Measurements from ENCODE around the gene SLC25A36. TPM values are rescaled to one million over a fixed set of nuclear protein-coding genes. Genes with fewer than 3 reads are reported as not detected.

SLC25A36 gene
- total RNA-seq, 2 experiments from 2014 or later, result 166 to 171 TPM

DNA sequence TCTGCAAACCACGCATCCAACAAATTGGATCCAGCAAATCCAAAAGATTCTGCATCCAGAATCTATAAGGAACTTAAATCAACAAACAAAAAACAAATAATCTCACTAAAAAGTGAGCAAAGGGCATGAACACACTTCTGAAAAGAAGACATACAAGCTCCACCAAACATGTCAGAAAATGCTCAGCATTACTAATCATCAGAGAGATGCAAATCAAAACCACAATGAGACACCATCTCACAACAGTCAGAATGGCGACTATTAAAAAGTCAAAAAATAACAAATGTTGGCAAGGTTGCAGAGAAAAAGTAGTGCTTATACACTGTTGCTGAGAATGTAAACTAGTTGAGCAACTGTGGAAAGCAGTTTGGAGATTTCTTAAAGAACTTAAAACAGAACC lies 21.6 kb upstream of the SLC25A36 start:
- Mint-ChIP-seq H3K27ac (no peak overlapping the region), H3K36me3 (ENCODE audit: low read depth) (no peaks in the 10 kb centered on the region), H3K9me3 (no peaks in the 10 kb centered on the region), H3K4me3 (no peak overlapping the region), H3K4me1 (ENCODE audit: low read depth) (no peaks in the 10 kb centered on the region), H3K27me3 (peaks cover 28% of the 10 kb centered on the region)
- Histone ChIP-seq H3K36me3 (ENCODE audit: insufficient read depth, low read length) (no peaks in the 10 kb centered on the region), H3K9me3 (ENCODE audit: control insufficient read depth in 1 of 2, insufficient read depth in 1 of 2, low read length in 2 of 2) (no peaks in the 10 kb centered on the region), H3K4me3 (ENCODE audit: low read length) (no peak overlapping the region), H3K27ac (ENCODE audit: low read depth in 1 of 2, low read length in 2 of 2) (no peak overlapping the region), H3K4me1 (ENCODE audit: insufficient read depth, low read length) (no peaks in the 10 kb centered on the region), H3K27me3 (ENCODE audit: control insufficient read depth in 1 of 2, insufficient read depth in 2 of 2, low read length in 2 of 2) (peaks cover 0 to 12% of the 10 kb centered on the region in 2 experiments)
- TF ChIP-seq, protein P1, sequence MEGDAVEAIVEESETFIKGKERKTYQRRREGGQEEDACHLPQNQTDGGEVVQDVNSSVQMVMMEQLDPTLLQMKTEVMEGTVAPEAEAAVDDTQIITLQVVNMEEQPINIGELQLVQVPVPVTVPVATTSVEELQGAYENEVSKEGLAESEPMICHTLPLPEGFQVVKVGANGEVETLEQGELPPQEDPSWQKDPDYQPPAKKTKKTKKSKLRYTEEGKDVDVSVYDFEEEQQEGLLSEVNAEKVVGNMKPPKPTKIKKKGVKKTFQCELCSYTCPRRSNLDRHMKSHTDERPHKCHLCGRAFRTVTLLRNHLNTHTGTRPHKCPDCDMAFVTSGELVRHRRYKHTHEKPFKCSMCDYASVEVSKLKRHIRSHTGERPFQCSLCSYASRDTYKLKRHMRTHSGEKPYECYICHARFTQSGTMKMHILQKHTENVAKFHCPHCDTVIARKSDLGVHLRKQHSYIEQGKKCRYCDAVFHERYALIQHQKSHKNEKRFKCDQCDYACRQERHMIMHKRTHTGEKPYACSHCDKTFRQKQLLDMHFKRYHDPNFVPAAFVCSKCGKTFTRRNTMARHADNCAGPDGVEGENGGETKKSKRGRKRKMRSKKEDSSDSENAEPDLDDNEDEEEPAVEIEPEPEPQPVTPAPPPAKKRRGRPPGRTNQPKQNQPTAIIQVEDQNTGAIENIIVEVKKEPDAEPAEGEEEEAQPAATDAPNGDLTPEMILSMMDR (IDR thresholded peaks at IDR 0.05), result no peak
- ChIA-PET CTCF (no interaction called here), POLR2A (no interaction called here)
- DNase-seq (no peak), ATAC-seq (ENCODE audit: poor library complexity) (no peak)
- intact Hi-C loops (cut with DNase I, micrococcal nuclease), result loop anchor here (5.0 to 10.0 kb wide), 2 partner anchors 52 to 55 kb away; no protein-coding TSS in a partner anchor

- ChIA-PET POLR2A (no interaction called here), CTCF (interaction anchor here (1.1 to 1.6 kb wide), 2 partner anchors 13 to 21 kb away, joined by 3 to 4 read pairs; no protein-coding TSS in a partner anchor)
- Histone ChIP-seq H3K27ac (ENCODE audit: low read depth in 1 of 2, low read length in 2 of 2) (no peak overlapping the region), H3K27me3 (ENCODE audit: control insufficient read depth in 1 of 2, insufficient read depth in 2 of 2, low read length in 2 of 2) (peaks cover 0 to 6% of the 10 kb centered on the region in 2 experiments), H3K4me1 (ENCODE audit: insufficient read depth, low read length) (no peaks in the 10 kb centered on the region), H3K9me3 (ENCODE audit: control insufficient read depth in 1 of 2, insufficient read depth in 1 of 2, low read length in 2 of 2) (no peaks in the 10 kb centered on the region), H3K36me3 (ENCODE audit: insufficient read depth, low read length) (no peaks in the 10 kb centered on the region), H3K4me3 (ENCODE audit: low read length) (no peak overlapping the region)
- TF ChIP-seq, protein P1 (IDR thresholded peaks at IDR 0.05), result peak; percentile 43
- peak in 3 of 14 experiments; percentile 21 to 39 (median 28) for DNase-seq
- no peak overlapping the region for H3K27ac Mint-ChIP-seq
- H3K36me3 Mint-ChIP-seq (ENCODE audit: low read depth), result no peaks in the 10 kb centered on the region
- ATAC-seq (ENCODE audit: poor library complexity), result peak; percentile 68
- peaks cover 22% of the 10 kb centered on the region for H3K27me3 Mint-ChIP-seq
- no peaks in the 10 kb centered on the region for H3K9me3 Mint-ChIP-seq
- H3K4me3 Mint-ChIP-seq, result no peak overlapping the region
- H3K4me1 Mint-ChIP-seq (ENCODE audit: low read depth), result no peaks in the 10 kb centered on the region
- intact Hi-C loops (cut with DNase I, micrococcal nuclease), result loop anchor here (1.0 to 10.0 kb wide), 4 partner anchors 50 to 184 kb away; no protein-coding TSS in a partner anchor
Observed at GRCh38 chr3:140922634-140923033, 19.0 kb upstream of the SLC25A36 start.

DNA sequence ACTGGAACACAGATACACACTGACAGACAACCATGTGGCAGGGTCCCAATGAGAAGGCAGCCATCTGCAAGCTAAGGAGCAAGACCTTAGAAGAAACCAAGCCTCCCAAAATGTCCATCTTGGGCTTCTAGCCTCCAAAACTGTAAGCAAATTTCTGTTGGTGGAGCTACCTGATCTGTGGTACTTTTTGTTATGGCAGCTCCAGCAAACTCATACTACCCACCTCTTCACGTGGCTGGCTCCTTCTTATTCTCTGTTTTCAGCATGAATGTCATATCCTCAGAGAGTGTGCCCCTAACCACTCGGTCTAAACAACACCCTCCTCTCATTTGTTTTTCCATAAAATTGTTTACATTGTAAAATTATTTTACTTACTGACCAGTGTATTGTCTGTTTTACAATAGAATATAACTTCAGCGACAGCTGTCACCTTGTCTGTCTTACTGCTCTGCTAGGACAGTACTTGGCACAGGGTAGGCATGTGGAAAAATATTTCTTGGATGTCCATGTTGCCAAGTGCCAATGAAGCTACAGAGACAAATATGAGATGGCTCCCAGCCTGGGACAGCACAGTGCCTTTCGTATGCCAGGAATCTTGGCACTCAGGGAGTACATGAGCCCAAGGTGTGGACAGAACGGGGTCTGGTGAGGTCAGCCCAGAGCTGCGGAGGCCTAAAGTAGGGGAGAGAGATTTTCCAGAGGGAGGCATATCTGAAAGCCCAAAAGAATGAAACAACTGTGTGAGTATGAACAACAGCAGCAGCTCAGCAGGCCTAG lies 17.4 kb upstream of the SLC25A36 start:
- H3K4me1 ChIP-seq (ENCODE audit: insufficient read depth, low read length), result no peaks in the 10 kb centered on the region
- ChIA-PET CTCF (no interaction called here), POLR2A (no interaction called here)
- H3K27me3 Mint-ChIP-seq, result peaks cover 26% of the 10 kb centered on the region
- H3K4me3 Mint-ChIP-seq, result no peak overlapping the region
- TF ChIP-seq, protein P1 (IDR thresholded peaks at IDR 0.05), result no peak
- no peak overlapping the region for H3K4me3 ChIP-seq (ENCODE audit: low read length)
- H3K36me3 ChIP-seq (ENCODE audit: insufficient read depth, low read length), result no peaks in the 10 kb centered on the region
- no peaks in the 10 kb centered on the region for H3K9me3 ChIP-seq (ENCODE audit: control insufficient read depth in 1 of 2, insufficient read depth in 1 of 2, low read length in 2 of 2)
- peaks cover 0 to 9% of the 10 kb centered on the region in 2 experiments for H3K27me3 ChIP-seq (ENCODE audit: control insufficient read depth in 1 of 2, insufficient read depth in 2 of 2, low read length in 2 of 2)
- DNase-seq (no peak), ATAC-seq (ENCODE audit: poor library complexity) (no peak)
- no peaks in the 10 kb centered on the region for H3K9me3 Mint-ChIP-seq
- no peaks in the 10 kb centered on the region for H3K4me1 Mint-ChIP-seq (ENCODE audit: low read depth)
- no peak overlapping the region for H3K27ac Mint-ChIP-seq
- H3K27ac ChIP-seq (ENCODE audit: low read depth in 1 of 2, low read length in 2 of 2), result no peak overlapping the region
- no peaks in the 10 kb centered on the region for H3K36me3 Mint-ChIP-seq (ENCODE audit: low read depth)
- intact Hi-C loops (cut with DNase I, micrococcal nuclease), result loop anchor here (5.0 to 10.0 kb wide), 2 partner anchors 48 to 51 kb away; no protein-coding TSS in a partner anchor

Data from CD4-positive, alpha-beta T cell (primary cell).